Epithelial cell of esophagus (primary cell): ENCODE data around the gene SASH3.

Experiments used
- DNase-seq: peaks from one replicate; pipeline ENCODE4 v3.0.0; 2010; ENCODE audit warnings: low read depth
- H3K4me3 ChIP-seq: 2 replicates; pipeline ENCODE4 v1.5.1; 2011; ENCODE audit warnings: mild to moderate bottlenecking, low read length, control low read depth
- TF ChIP-seq, protein P1 (sequence below): IDR thresholded peaks from 2 replicates; pipeline ENCODE4 v1.5.1; 2011; ENCODE audit warnings: low read depth, mild to moderate bottlenecking, low read length, control low read depth, inconsistent platforms; ENCODE audit not compliant: insufficient read depth; ENCODE audit errors: missing control alignments

The SASH3 gene

DNA sequence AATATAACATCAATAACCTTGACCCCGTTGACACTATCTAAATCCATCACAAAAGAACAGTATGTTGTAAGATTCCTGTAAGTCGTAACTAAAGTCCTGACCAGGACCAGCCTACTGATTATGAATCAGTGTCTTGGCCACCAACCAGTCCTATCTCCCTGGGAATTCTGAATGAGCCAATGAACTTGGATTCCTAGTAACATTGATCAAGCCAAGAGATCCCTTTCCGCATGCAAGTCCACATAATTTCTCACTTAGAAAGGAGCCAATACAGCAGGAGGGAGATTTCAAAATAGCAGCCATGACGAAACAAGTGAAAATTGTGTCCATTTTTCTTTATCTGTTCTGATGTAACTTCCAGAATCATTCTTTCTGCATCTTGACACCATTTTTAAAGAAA, 31.4 kb upstream of the SASH3 start:
- H3K4me3 ChIP-seq = no peak overlapping the region
- DNase-seq = peak; percentile 4
- TF ChIP-seq, protein P1, sequence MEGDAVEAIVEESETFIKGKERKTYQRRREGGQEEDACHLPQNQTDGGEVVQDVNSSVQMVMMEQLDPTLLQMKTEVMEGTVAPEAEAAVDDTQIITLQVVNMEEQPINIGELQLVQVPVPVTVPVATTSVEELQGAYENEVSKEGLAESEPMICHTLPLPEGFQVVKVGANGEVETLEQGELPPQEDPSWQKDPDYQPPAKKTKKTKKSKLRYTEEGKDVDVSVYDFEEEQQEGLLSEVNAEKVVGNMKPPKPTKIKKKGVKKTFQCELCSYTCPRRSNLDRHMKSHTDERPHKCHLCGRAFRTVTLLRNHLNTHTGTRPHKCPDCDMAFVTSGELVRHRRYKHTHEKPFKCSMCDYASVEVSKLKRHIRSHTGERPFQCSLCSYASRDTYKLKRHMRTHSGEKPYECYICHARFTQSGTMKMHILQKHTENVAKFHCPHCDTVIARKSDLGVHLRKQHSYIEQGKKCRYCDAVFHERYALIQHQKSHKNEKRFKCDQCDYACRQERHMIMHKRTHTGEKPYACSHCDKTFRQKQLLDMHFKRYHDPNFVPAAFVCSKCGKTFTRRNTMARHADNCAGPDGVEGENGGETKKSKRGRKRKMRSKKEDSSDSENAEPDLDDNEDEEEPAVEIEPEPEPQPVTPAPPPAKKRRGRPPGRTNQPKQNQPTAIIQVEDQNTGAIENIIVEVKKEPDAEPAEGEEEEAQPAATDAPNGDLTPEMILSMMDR = no peak

DNA sequence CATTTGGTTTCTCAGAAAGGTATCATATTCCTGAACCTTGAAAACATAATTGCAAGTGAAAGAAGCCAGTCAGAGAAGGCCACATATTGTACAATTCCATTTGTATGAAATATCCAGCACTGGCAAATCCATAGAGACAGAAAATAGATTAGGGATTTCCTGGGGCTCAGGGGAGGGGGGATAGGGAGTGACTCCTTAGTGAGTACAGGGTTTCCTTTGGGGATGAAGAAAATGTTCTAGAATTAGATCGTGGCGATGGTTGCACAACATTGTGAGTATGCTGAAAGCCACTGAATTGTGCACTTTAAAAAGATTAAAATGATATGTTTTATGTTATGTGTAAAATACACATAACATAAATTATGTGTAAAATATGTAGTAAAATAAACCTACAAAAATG, 30.7 kb upstream of the SASH3 start:
- TF ChIP-seq, protein P1 = no peak
- DNase-seq = no peak
- H3K4me3 ChIP-seq = no peak overlapping the region

DNA sequence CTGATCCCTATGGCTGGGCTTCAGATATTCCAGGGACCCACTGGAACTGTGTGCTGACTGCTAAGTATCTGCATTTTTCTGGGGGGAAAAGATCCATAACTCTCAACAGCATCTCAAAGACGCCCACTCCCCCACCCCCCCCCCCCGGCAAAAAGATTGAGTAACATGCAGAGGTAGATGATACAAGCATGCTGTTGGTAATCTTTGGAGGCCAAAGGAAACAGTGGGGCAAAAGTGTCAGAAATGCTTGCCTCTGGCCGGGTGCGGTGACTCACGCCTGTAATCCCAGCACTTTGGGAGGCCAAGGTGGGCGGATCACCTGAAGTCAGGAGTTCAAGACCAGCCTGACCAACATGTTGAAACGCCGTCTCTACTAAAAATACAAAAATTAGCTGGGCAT, 28.8 kb upstream of the SASH3 start:
- H3K4me3 ChIP-seq = no peak overlapping the region
- TF ChIP-seq, protein P1 = no peak
- DNase-seq = no peak

DNA sequence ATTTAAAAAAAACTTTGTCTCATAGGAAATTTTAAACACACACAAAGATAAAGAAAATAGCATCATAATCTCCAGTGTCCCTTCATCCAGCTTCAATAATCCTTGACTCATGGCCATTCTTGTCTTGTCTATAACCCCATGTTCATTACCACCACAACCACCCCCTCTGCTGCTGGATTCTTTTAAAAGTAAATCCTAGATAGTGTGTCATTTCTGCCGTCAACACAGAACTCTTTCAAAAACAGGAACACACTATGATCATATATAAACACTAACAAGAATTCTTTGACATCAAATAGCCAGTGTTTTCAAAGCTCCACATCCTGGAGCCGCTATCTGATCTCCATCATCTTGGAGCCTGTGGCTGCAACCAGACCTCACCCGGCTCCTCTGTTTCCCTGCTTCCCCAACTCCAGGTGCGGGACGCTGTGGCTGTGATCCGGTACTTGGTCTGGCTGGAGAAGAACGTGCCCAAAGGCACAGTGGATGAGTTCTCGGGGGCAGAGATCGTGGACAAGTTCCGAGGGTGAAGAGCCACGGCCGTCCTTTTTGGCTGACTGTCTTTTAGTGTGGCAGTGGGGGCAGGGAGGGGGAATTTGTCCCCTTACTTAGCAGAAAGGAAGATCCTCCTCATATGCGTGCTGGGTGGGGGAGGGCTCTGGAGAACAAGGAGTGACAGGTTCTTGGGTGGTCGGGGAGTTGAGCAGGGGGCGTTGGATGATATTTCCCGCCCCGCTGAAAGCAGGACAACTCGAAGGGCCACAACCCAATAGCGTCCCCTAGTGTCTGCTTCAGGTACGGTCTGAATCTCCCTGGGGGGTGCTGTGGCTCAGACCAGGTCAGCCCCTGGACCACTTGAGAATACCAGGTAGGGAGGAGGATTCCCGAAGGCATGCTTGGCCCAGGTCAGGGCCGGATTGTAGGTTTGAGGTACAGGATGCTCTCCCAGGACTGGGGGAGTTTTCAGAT, 25.4 kb upstream of the SASH3 start:
- no peak overlapping the region for H3K4me3 ChIP-seq
- TF ChIP-seq, protein P1 = peak; percentile 26
- no peak for DNase-seq

DNA sequence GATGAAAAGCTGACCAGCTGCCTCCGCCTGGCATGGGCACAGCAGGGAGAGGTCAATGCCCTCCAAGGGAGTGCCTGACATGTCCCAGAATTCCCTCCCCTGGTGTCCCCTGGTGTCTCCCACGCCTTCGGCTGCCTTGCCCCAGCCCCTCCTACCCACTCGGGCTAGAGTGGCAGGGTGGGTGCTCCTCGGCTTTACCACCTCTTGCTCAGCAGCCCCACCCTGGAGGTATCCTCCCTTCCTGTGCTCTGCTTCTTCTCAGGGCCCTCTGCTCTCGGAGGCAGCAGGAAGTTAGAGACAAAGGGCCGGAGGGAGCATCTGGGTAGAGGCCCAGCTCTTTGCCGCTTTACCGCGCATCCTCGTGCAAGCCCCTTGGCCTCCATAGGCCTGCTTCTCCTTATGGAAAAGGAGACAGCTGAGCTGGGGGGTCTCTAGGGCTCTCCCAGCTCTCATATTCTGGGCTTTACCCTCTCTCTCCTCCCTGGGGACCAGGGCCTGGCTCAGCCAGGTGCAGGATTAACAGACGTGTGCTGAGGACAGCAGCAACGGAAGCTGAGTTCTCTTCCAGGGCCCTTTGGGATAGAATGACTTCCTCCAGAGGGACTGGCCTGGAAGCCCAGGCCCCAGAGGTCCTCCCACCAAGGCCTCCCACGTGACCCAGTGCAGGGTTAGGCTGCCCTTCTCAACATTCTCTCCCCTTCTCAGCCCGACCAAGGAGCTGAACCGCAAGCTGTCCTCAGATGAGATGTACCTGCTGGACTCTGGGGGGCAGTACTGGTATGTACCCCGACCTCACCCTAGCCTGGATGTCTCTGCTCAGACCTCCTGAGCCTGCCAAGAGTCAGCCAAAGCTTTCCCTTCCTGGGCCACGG, 23.7 kb upstream of the SASH3 start:
- no peak for DNase-seq
- H3K4me3 ChIP-seq = no peak overlapping the region
- TF ChIP-seq, protein P1 = no peak

DNA sequence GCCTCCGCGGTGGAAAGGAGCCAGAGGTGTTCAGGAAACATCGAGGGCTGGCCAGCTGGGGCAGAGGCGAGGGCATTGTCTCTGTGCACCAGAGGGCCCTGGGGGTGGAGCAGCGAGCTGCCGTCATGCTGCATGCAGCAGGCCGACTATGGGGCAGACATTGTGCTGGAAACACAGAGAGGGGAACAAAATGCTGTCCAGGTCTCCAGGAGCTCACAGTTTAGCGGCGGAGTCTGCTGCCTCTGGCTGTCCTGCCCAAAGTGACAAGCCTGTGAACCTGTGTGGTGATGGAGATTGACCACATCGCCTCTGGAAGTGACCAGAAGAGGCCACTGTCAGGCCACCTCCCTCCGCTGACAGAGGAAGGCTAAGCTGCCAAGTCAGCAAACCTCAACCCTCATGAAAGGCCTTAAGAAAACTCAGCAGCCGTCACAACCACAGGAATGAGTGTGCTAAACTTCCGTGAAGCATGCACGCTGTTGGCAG, 20.1 kb upstream of the SASH3 start:
- TF ChIP-seq, protein P1 = no peak
- no peak overlapping the region for H3K4me3 ChIP-seq
- peak; percentile 67 for DNase-seq
